ENCODE data around the gene MAP3K3. TPM values are rescaled to one million over a fixed set of nuclear protein-coding genes. Genes with fewer than 3 reads are reported as not detected.

MAP3K3 gene
- total RNA-seq, 1 donor from 2014 or later = 38.2 TPM

DNA sequence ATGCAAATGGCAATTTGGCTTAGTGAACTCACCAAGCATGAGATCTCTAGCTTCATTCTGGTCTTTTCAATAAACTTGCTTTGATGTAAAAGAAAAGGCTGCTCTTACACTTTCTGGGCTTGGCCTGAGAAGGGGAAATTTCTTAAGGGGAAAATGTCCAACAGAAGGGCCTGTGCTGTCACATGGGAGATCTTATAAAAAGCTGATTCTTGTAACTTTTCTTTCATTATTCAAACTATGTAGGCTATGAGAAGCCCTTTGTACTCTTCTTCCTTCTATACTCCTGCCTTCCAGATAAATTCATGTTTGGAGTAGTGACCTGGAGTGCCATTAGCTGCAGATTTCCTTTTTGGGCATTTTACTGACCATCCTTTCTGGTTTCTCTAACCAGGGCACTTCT lies 60.8 kb downstream of the MAP3K3 start:
- peaks cover 10% of the 10 kb centered on the region for H3K4me1 Mint-ChIP-seq (ENCODE audit: low read depth)
- TF ChIP-seq, protein P1, sequence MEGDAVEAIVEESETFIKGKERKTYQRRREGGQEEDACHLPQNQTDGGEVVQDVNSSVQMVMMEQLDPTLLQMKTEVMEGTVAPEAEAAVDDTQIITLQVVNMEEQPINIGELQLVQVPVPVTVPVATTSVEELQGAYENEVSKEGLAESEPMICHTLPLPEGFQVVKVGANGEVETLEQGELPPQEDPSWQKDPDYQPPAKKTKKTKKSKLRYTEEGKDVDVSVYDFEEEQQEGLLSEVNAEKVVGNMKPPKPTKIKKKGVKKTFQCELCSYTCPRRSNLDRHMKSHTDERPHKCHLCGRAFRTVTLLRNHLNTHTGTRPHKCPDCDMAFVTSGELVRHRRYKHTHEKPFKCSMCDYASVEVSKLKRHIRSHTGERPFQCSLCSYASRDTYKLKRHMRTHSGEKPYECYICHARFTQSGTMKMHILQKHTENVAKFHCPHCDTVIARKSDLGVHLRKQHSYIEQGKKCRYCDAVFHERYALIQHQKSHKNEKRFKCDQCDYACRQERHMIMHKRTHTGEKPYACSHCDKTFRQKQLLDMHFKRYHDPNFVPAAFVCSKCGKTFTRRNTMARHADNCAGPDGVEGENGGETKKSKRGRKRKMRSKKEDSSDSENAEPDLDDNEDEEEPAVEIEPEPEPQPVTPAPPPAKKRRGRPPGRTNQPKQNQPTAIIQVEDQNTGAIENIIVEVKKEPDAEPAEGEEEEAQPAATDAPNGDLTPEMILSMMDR (IDR thresholded peaks at IDR 0.05) = no peak

DNA sequence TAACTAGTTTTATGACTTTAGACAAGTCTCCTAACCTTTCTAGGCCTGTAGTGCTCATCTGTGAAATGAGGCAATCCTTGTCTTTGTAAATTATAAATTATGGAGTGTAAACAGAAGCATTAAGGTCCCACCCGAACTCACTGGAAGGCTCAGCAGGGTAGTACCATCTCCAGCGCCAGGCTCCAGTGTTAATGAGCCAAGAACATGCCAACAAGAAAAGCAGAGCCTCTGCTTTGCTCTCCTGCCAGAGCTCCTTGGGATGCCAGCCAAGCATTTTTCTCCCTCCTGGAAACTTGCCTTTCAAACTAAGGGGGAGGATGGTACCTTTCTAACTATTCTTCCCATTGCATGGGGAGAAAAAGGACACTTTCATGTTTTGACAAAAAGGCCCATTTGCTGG lies 62.8 kb downstream of the MAP3K3 start:
- Mint-ChIP-seq H3K9me3 (ENCODE audit: low read depth) (no peaks in the 10 kb centered on the region), H3K27ac (ENCODE audit: unreplicated experiment) (no peak overlapping the region), H3K4me3 (ENCODE audit: unreplicated experiment) (no peak overlapping the region), H3K27me3 (ENCODE audit: low read depth) (no peaks in the 10 kb centered on the region), H3K36me3 (ENCODE audit: low read depth) (peaks cover 22% of the 10 kb centered on the region), H3K4me1 (ENCODE audit: low read depth) (peaks cover 10% of the 10 kb centered on the region)
- TF ChIP-seq, protein P1 (IDR thresholded peaks at IDR 0.05) = no peak
- no peak for DNase-seq (ENCODE audit: low spot score)

More for the DNA sequence above, 60.8 kb downstream of the MAP3K3 start:
- Mint-ChIP-seq H3K27ac (ENCODE audit: unreplicated experiment) (no peak overlapping the region), H3K36me3 (ENCODE audit: low read depth) (peaks cover 21% of the 10 kb centered on the region), H3K9me3 (ENCODE audit: low read depth) (no peaks in the 10 kb centered on the region), H3K27me3 (ENCODE audit: low read depth) (no peaks in the 10 kb centered on the region), H3K4me3 (ENCODE audit: unreplicated experiment) (no peak overlapping the region)
- DNase-seq (ENCODE audit: low spot score) = no peak

DNA sequence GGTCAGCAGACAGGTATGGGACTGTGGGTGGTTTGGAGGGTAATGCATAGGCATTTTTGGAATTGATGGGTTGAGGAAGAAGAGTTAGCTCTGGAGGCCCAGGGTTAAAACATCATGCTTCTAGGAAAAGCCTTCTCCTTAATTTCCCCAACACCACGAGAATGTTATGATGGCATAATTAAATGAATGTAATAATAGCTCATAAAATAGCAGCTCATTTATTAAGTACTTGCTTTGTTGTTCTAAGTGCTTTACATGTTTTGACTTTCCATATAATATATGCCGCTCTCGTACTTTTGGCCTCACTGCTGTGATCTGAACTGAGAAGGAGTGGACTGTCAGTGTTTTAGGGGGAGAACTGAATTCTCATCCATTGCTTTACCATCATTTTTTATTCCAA lies 63.4 kb downstream of the MAP3K3 start:
- no peaks in the 10 kb centered on the region for H3K9me3 Mint-ChIP-seq (ENCODE audit: low read depth)
- peaks cover 21% of the 10 kb centered on the region for H3K36me3 Mint-ChIP-seq (ENCODE audit: low read depth)
- peaks cover 10% of the 10 kb centered on the region for H3K4me1 Mint-ChIP-seq (ENCODE audit: low read depth)
- TF ChIP-seq, protein P1 (IDR thresholded peaks at IDR 0.05) = no peak
- H3K27ac Mint-ChIP-seq (ENCODE audit: unreplicated experiment) = no peak overlapping the region
- H3K27me3 Mint-ChIP-seq (ENCODE audit: low read depth) = no peaks in the 10 kb centered on the region
- DNase-seq (ENCODE audit: low spot score) = no peak
- no peak overlapping the region for H3K4me3 Mint-ChIP-seq (ENCODE audit: unreplicated experiment)

DNA sequence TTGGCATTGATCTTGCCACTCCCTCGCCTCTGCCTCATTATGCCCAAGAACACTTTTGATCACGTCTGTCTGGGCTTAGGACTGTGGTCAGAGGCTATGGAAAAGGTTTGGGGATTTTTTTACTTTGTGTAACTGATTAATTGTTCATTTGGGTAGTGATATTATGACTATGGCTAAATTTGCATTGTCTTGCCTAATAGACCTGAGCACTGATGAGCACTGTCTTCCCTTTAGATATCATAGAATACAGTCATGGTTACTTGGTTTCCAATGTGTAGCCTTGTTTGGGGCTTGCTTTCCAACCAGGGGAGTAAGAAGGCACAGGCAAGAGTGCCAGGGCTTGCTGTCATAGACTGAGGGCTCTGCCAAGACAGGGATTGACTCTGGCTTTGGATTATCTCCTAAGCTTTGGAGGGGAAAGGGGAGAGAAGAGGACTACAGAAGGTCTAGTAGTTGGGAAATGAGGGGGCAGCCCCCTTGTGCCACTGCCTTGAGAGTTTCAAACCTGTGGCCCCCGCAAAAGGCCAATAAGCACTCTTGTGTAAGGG lies 64.0 kb downstream of the MAP3K3 start:
- no peak overlapping the region for H3K27ac Mint-ChIP-seq (ENCODE audit: unreplicated experiment)
- TF ChIP-seq, protein P1 (IDR thresholded peaks at IDR 0.05) = no peak
- peaks cover 10% of the 10 kb centered on the region for H3K4me1 Mint-ChIP-seq (ENCODE audit: low read depth)
- H3K9me3 Mint-ChIP-seq (ENCODE audit: low read depth) = no peaks in the 10 kb centered on the region
- no peaks in the 10 kb centered on the region for H3K27me3 Mint-ChIP-seq (ENCODE audit: low read depth)
- no peak overlapping the region for H3K4me3 Mint-ChIP-seq (ENCODE audit: unreplicated experiment)
- no peak for DNase-seq (ENCODE audit: low spot score)
- H3K36me3 Mint-ChIP-seq (ENCODE audit: low read depth) = peaks cover 21% of the 10 kb centered on the region

DNA sequence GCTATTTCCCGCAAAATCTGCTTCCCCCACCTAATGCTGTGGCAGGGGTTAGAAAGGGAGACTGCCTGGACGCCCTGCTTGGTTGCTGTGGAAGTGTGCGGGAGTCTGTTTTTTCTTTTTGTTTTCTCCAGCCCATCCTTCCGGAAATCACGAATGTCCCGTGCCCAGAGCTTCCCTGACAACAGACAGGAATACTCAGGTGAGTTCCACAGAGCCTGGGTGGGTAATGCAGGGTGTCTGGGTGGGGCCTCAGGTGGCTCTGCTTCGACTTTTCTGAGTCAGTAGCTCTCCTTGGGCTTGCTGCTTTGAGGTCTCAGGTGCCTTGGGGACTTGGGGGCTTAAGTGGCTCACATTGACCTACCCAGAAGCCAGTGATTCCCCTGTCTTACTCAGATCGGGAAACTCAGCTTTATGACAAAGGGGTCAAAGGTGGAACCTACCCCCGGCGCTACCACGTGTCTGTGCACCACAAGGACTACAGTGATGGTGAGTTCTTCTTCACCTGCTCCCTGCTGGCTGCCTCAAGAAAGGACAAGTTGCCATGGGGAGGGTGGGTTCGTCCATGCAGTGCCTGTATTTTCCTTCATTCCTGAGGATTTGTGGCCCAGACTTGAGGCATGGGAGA lies 66.3 kb downstream of the MAP3K3 start:
- Mint-ChIP-seq H3K36me3 (ENCODE audit: low read depth) (peaks cover 16% of the 10 kb centered on the region), H3K4me3 (ENCODE audit: unreplicated experiment) (no peak overlapping the region), H3K27ac (ENCODE audit: unreplicated experiment) (no peak overlapping the region), H3K9me3 (ENCODE audit: low read depth) (no peaks in the 10 kb centered on the region), H3K4me1 (ENCODE audit: low read depth) (peaks cover 10% of the 10 kb centered on the region), H3K27me3 (ENCODE audit: low read depth) (no peaks in the 10 kb centered on the region)
- DNase-seq (ENCODE audit: low spot score) = no peak
- TF ChIP-seq, protein P1 (IDR thresholded peaks at IDR 0.05) = no peak

All from chondrocyte (in vitro differentiated cells).